Measurements from ENCODE around the gene B3GNT7.
"Not testable (repeated sequence)": the region's sequence is repeated elsewhere in the genome, so short reads cannot be mapped to it uniquely, and the experiment has no call there.

Gene B3GNT7

GRCh38 chr2:231400681-231401080, 5.2 kb downstream of the B3GNT7 start:
- H3K36me3 ChIP-seq (ENCODE audit: insufficient read depth, low read length); H3F3A ChIP-seq (ENCODE audit: low read depth); H3K4me3 ChIP-seq (ENCODE audit: low read length, poor library complexity, severe bottlenecking); H3K9me3 ChIP-seq (ENCODE audit: insufficient read depth, low read depth, low read length); H3K9me2 ChIP-seq (replicated peaks; ENCODE audit: low read depth, low read length); H4K20me1 ChIP-seq (ENCODE audit: insufficient read depth, low read length, poor library complexity, severe bottlenecking); H3K79me2 ChIP-seq (ENCODE audit: insufficient read depth, low read length); H3K27me3 ChIP-seq (ENCODE audit: insufficient read depth, low read length, poor library complexity, severe bottlenecking): not testable (repeated sequence)
- Histone ChIP-seq H3K9ac (ENCODE audit: low read depth, low read length, poor library complexity, severe bottlenecking) (peak overlapping the region; percentile 30), H3K4me2 (ENCODE audit: low read depth, low read length, poor library complexity, severe bottlenecking) (peak overlapping the region; percentile 22), H3K4me1 (ENCODE audit: insufficient read depth, low read length, poor library complexity, severe bottlenecking) (peaks cover 12% of the 10 kb centered on the region), H2AFZ (ENCODE audit: low read length) (peak overlapping the region; percentile 52)
- TF ChIP-seq CTCF (conservative IDR thresholded peaks at IDR 0.05; ENCODE audit: low read length) = peak; percentile 55

GRCh38 chr2:231401101-231401500, 5.6 kb downstream of the B3GNT7 start:
- not testable (repeated sequence) for H3K4me3 ChIP-seq (ENCODE audit: low read length, poor library complexity, severe bottlenecking); H3K79me2 ChIP-seq (ENCODE audit: insufficient read depth, low read length); H2AFZ ChIP-seq (ENCODE audit: low read length); H3K36me3 ChIP-seq (ENCODE audit: insufficient read depth, low read length); H3K27me3 ChIP-seq (ENCODE audit: insufficient read depth, low read length, poor library complexity, severe bottlenecking); H4K20me1 ChIP-seq (ENCODE audit: insufficient read depth, low read length, poor library complexity, severe bottlenecking); H3K4me2 ChIP-seq (ENCODE audit: low read depth, low read length, poor library complexity, severe bottlenecking); H3K9me3 ChIP-seq (ENCODE audit: insufficient read depth, low read depth, low read length); H3F3A ChIP-seq (ENCODE audit: low read depth); H3K9me2 ChIP-seq (replicated peaks; ENCODE audit: low read depth, low read length)
- H3K9ac ChIP-seq (ENCODE audit: low read depth, low read length, poor library complexity, severe bottlenecking) = peak overlapping the region; percentile 30
- H3K4me1 ChIP-seq (ENCODE audit: insufficient read depth, low read length, poor library complexity, severe bottlenecking) = peaks cover 15% of the 10 kb centered on the region

GRCh38 chr2:231403421-231404182, 8.1 kb downstream of the B3GNT7 start:
- not testable (repeated sequence) for H3F3A ChIP-seq (ENCODE audit: low read depth); H3K9me3 ChIP-seq (ENCODE audit: insufficient read depth, low read depth, low read length); H3K27me3 ChIP-seq (ENCODE audit: insufficient read depth, low read length, poor library complexity, severe bottlenecking); H3K9ac ChIP-seq (ENCODE audit: low read depth, low read length, poor library complexity, severe bottlenecking); H3K4me3 ChIP-seq (ENCODE audit: low read length, poor library complexity, severe bottlenecking); H4K20me1 ChIP-seq (ENCODE audit: insufficient read depth, low read length, poor library complexity, severe bottlenecking); H2AFZ ChIP-seq (ENCODE audit: low read length); H3K36me3 ChIP-seq (ENCODE audit: insufficient read depth, low read length); H3K9me2 ChIP-seq (replicated peaks; ENCODE audit: low read depth, low read length); H3K79me2 ChIP-seq (ENCODE audit: insufficient read depth, low read length); H3K4me2 ChIP-seq (ENCODE audit: low read depth, low read length, poor library complexity, severe bottlenecking)
- peaks cover 25% of the 10 kb centered on the region for H3K4me1 ChIP-seq (ENCODE audit: insufficient read depth, low read length, poor library complexity, severe bottlenecking)

DNA sequence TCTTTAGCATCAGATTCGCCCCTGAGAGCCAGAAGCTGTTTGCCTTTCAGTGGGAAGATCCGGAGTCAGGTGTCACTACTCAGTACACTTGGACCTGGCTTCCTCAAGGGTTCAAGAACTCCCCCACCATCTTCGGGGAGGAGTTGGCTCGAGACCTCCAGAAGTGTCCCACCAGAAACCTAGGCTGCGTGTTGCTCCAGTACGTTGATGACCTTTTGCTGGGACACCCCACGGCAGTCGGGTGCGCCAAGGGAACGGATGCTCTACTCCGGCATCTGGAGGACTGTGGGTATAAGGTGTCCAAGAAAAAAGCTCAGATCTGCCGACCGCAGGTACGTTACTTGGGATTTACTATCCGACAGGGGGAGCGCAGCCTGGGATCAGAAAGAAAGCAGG, 8.7 kb downstream of the B3GNT7 start:
- H3K4me2 ChIP-seq (ENCODE audit: low read depth, low read length, poor library complexity, severe bottlenecking); H3K79me2 ChIP-seq (ENCODE audit: insufficient read depth, low read length); H3K9me2 ChIP-seq (replicated peaks; ENCODE audit: low read depth, low read length); H3F3A ChIP-seq (ENCODE audit: low read depth); H3K4me3 ChIP-seq (ENCODE audit: low read length, poor library complexity, severe bottlenecking); H2AFZ ChIP-seq (ENCODE audit: low read length); H3K36me3 ChIP-seq (ENCODE audit: insufficient read depth, low read length); H4K20me1 ChIP-seq (ENCODE audit: insufficient read depth, low read length, poor library complexity, severe bottlenecking); H3K27me3 ChIP-seq (ENCODE audit: insufficient read depth, low read length, poor library complexity, severe bottlenecking); H3K9me3 ChIP-seq (ENCODE audit: insufficient read depth, low read depth, low read length); H3K9ac ChIP-seq (ENCODE audit: low read depth, low read length, poor library complexity, severe bottlenecking): not testable (repeated sequence)
- peaks cover 25% of the 10 kb centered on the region for H3K4me1 ChIP-seq (ENCODE audit: insufficient read depth, low read length, poor library complexity, severe bottlenecking)

Data from Loucy (cell line).